ENCODE results near the gene IFRD1. TPM values are rescaled to one million over a fixed set of nuclear protein-coding genes. Genes with fewer than 3 reads are reported as not detected.

Gene IFRD1, protein sequence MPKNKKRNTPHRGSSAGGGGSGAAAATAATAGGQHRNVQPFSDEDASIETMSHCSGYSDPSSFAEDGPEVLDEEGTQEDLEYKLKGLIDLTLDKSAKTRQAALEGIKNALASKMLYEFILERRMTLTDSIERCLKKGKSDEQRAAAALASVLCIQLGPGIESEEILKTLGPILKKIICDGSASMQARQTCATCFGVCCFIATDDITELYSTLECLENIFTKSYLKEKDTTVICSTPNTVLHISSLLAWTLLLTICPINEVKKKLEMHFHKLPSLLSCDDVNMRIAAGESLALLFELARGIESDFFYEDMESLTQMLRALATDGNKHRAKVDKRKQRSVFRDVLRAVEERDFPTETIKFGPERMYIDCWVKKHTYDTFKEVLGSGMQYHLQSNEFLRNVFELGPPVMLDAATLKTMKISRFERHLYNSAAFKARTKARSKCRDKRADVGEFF
- total RNA-seq (100 to 1,000 TPM in 1 of 7 donors, 10 to 100 TPM in 6; 41.0 to 111 (median 54.5) TPM), polyA plus RNA-seq (10 to 100 TPM; 22.9 to 29.3 (median 26.2) TPM)
- long read RNA-seq, donor 1, transcript IFRD1-202 (12 exons, 2,290 nt), result major isoform, 6 of 39 reads
- long read RNA-seq, donor 1, partial matches to known transcripts, result 31 of 39 reads
- long read RNA-seq, donor 1, other reads (novel, unspliced or antisense), result 0 of 39 reads
- long read RNA-seq, donor 2, partial matches to known transcripts, result 11 of 16 reads
- long read RNA-seq, donor 2, other reads (novel, unspliced or antisense), result 0 of 16 reads

DNA sequence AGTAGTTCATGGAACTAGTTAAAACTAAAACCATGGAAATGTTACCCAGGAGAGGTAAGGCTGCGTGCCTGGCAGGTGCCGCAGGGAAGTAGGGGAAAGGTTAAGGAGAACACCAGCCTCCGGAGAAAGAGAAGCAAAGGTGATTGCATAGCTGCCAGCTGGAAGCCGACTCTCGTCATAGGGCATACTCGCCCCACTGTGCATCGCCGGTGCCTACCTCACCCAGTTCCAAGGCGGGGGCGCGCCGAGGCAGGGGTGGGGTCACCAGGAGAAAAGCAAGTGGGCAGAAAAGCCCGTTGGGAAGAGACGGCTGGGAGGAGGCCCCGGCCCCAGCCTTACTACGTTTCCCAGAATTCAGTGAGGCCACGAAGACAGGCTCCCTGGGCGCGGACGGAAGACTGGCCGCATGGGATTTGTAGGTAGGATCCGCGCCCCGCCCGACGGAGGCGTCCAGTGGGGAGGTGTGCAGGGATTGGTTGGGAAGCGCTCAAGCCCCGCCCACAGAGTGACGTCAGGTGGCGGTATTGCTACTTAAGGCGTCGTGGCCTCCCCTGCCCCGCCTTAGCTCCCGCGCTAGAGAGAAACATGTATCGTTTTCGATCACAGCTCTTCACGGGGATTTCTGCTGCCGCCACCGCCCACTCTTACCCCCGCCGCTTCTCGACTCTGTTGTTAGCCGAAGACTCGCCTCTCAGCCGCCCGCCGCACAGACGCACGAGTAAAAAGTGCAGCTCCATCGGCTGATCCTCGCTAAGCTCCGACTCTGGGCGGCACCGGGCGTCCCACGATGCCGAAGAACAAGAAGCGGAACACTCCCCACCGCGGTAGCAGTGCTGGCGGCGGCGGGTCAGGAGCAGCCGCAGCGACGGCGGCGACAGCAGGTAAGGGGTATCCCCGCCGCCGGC, at the start of gene IFRD1:
Gene IFRD1, plus strand, starts transcription at position 559 of the 905 bp plus-strand sequence. Its CDS starts 229 bp downstream, at position 788.
- peak; percentile 99 for DNase-seq
- H3K36me3 ChIP-seq, result peaks cover 0 to 1% (median 0%) of the 10 kb centered on the region in 6 donors
- 0 to 1% (median 0%) methylated on average over 40 to 73 of the region's 73 CpGs for WGBS, 5 donors
- H3K4me3 ChIP-seq, result peak within 1 kb of the TSS; percentile 80 to 97 (median 93)
- H3K27ac ChIP-seq, result peak within 1 kb of the TSS; percentile 97 to 100 (median 98)
- H3K27me3 ChIP-seq (replicated peaks in 1 of 7), result no peaks in the 10 kb centered on the region
- TF ChIP-seq POLR2A (IDR thresholded peaks at IDR 0.05) (peak; percentile 81 to 95 (median 92)), CTCF (IDR thresholded peaks at IDR 0.05 in 8 of 11, conservative IDR thresholded peaks at IDR 0.05 in 3 of 11) (peak in 2 of 11 experiments; percentile 9 to 20), POLR2AphosphoS5 (IDR thresholded peaks at IDR 0.05) (peak; percentile 97 to 100 (median 99))
- H3K4me1 ChIP-seq, result peaks cover 18 to 65% (median 45%) of the 10 kb centered on the region in 6 donors
- H3K9me3 ChIP-seq, result no peaks in the 10 kb centered on the region
- intact Hi-C loops (cut with DNase I; ENCODE audit: low total_unique reads), result no loop called here

DNA sequence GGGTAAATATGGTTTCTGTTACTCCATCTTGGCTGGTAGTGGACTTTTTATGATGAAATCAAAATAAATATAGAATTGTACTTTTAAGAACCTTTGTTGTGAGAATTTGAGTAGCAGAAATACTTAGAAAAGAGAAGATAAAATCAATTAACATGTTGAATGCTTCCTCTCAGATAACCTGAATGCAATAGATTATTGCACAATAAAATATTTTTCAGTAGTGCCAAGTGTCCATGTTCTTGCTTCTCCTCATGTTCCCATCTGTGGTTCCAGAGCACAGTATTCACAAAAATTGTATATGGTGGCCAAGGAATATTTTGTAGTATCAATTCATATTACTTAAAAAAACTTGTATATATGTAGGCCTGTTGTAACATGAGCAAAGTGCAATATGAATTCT, 45.9 kb upstream of the IFRD1 start:
- H3K27me3 ChIP-seq (replicated peaks in 1 of 7), result peaks cover 0 to 6% (median 0%) of the 10 kb centered on the region in 7 donors
- no peak for TF ChIP-seq POLR2AphosphoS5 (IDR thresholded peaks at IDR 0.05)
- TF ChIP-seq POLR2A (IDR thresholded peaks at IDR 0.05), result no peak
- TF ChIP-seq CTCF (IDR thresholded peaks at IDR 0.05 in 8 of 11, conservative IDR thresholded peaks at IDR 0.05 in 3 of 11), result no peak
- H3K9me3 ChIP-seq, result no peaks in the 10 kb centered on the region
- H3K27ac ChIP-seq, result no peak overlapping the region
- H3K36me3 ChIP-seq, result no peaks in the 10 kb centered on the region
- intact Hi-C loops (cut with DNase I; ENCODE audit: low total_unique reads), result no loop called here
- no peaks in the 10 kb centered on the region for H3K4me1 ChIP-seq
- no peak overlapping the region for H3K4me3 ChIP-seq
- DNase-seq, result no peak

DNA sequence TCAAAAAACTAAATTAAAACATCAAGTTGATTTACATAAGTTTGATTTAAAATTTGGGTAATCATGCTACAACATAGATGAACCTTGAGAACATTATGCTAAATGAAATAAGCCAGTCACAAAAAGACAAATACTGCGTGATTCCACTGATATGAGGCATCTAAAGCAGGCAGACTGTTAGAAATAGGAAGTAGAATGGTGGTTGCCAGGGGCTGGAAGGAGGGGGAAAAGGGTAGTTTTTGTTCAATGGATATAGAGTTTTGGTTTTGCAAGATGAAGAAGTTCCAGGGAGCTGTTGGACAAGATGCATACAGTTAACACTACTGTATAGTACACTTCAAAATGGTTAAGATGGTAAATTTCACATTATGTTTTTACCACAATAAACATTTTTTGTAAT, 45.0 kb upstream of the IFRD1 start:
- H3K27ac ChIP-seq, result no peak overlapping the region
- H3K27me3 ChIP-seq (replicated peaks in 1 of 7), result peaks cover 0 to 2% (median 0%) of the 10 kb centered on the region in 7 donors
- H3K4me1 ChIP-seq, result peaks cover 0 to under 1% (median 0%) of the 10 kb centered on the region in 6 donors
- no peak for DNase-seq
- H3K9me3 ChIP-seq, result no peaks in the 10 kb centered on the region
- H3K36me3 ChIP-seq, result no peaks in the 10 kb centered on the region
- H3K4me3 ChIP-seq, result no peak overlapping the region
- TF ChIP-seq CTCF (IDR thresholded peaks at IDR 0.05 in 8 of 11, conservative IDR thresholded peaks at IDR 0.05 in 3 of 11) (no peak), POLR2A (IDR thresholded peaks at IDR 0.05) (no peak), POLR2AphosphoS5 (IDR thresholded peaks at IDR 0.05) (no peak)
- WGBS, 5 donors, result 50 to 73% (median 56%) methylated on average over 1 of the region's 1 CpG
- intact Hi-C loops (cut with DNase I; ENCODE audit: low total_unique reads), result no loop called here
